ENCODE data around the gene UVSSA. TPM values are rescaled to one million over a fixed set of nuclear protein-coding genes. Genes with fewer than 3 reads are reported as not detected.

Gene UVSSA
- total and polyA plus RNA-seq, 9 donors: 3.8 to 24.7 (median 15.6) TPM

- Histone ChIP-seq H3K27ac (no peak overlapping the region), H3K36me3 (no peaks in the 10 kb centered on the region), H3K4me1 (ENCODE audit: insufficient read depth) (no peaks in the 10 kb centered on the region), H3K27me3 (no peaks in the 10 kb centered on the region), H3K9me3 (no peaks in the 10 kb centered on the region), H3K4me3 (no peak overlapping the region)
- no peak for TF ChIP-seq EP300 (IDR thresholded peaks at IDR 0.05)
- no peak for TF ChIP-seq POLR2A (IDR thresholded peaks at IDR 0.05)
- TF ChIP-seq CTCF (IDR thresholded peaks at IDR 0.05): no peak
- 84 to 88% (median 86%) methylated on average over 23 of the region's 23 CpGs for WGBS, 3 donors
- intact Hi-C loops (cut with DNase I): no loop called here
- no peak for DNase-seq
Observed at GRCh38 chr4:1376391-1376840, 29.4 kb downstream of the UVSSA start.

- no peak for TF ChIP-seq POLR2A (IDR thresholded peaks at IDR 0.05)
- H3K4me1 ChIP-seq (ENCODE audit: insufficient read depth): no peaks in the 10 kb centered on the region
- H3K4me3 ChIP-seq: no peak overlapping the region
- WGBS, 3 donors: 90 to 93% (median 93%) methylated on average over 32 of the region's 32 CpGs
- intact Hi-C loops (cut with DNase I): no loop called here
- no peaks in the 10 kb centered on the region for H3K27me3 ChIP-seq
- peak in 3 of 5 donors; percentile 14 to 35 (median 21) for DNase-seq
- H3K27ac ChIP-seq: no peak overlapping the region
- no peaks in the 10 kb centered on the region for H3K36me3 ChIP-seq
- H3K9me3 ChIP-seq: no peaks in the 10 kb centered on the region
Observed at GRCh38 chr4:1376841-1377605, 30.0 kb downstream of the UVSSA start.

GRCh38 chr4:1377606-1378261, 30.7 kb downstream of the UVSSA start:
- Histone ChIP-seq H3K9me3 (no peaks in the 10 kb centered on the region), H3K4me3 (no peak overlapping the region), H3K36me3 (no peaks in the 10 kb centered on the region), H3K27ac (no peak overlapping the region), H3K27me3 (no peaks in the 10 kb centered on the region), H3K4me1 (ENCODE audit: insufficient read depth) (no peaks in the 10 kb centered on the region)
- peak in 2 of 5 donors; percentile 18 to 31 for DNase-seq
- no peak for TF ChIP-seq POLR2A (IDR thresholded peaks at IDR 0.05)
- TF ChIP-seq EP300 (IDR thresholded peaks at IDR 0.05): no peak
- no peak for TF ChIP-seq CTCF (IDR thresholded peaks at IDR 0.05)
- intact Hi-C loops (cut with DNase I): no loop called here
- 88 to 90% (median 89%) methylated on average over 19 of the region's 19 CpGs for WGBS, 3 donors

GRCh38 chr4:1378559-1379231, 31.7 kb downstream of the UVSSA start:
- WGBS, 3 donors: 89 to 94% (median 91%) methylated on average over 21 to 30 of the region's 30 CpGs
- TF ChIP-seq POLR2A (IDR thresholded peaks at IDR 0.05): no peak
- no peak for TF ChIP-seq CTCF (IDR thresholded peaks at IDR 0.05)
- no peak for TF ChIP-seq EP300 (IDR thresholded peaks at IDR 0.05)
- no peak overlapping the region for H3K4me3 ChIP-seq
- H3K4me1 ChIP-seq (ENCODE audit: insufficient read depth): no peaks in the 10 kb centered on the region
- H3K36me3 ChIP-seq: no peaks in the 10 kb centered on the region
- H3K27me3 ChIP-seq: no peaks in the 10 kb centered on the region
- H3K27ac ChIP-seq: no peak overlapping the region
- H3K9me3 ChIP-seq: no peaks in the 10 kb centered on the region
- DNase-seq: peak in 2 of 5 donors; percentile 15 to 29
- intact Hi-C loops (cut with DNase I): no loop called here

Measured in ovary (tissue), 9 donors.